Pancreas (tissue), 10 donors: ENCODE measurements around the gene HIVEP1. TPM values are rescaled to one million over a fixed set of nuclear protein-coding genes. Genes with fewer than 3 reads are reported as not detected.

ENCODE experiments used
- ATAC-seq, 4 donors: fragments of 200-7000 bp; cut with Tn5 transposase; one replicate each; pipeline versions ENCODE4 v1.8.0 to v1.9.1; 2020; ENCODE audit warnings: mild to moderate bottlenecking in 4 of 4, moderate library complexity in 4 of 4
- DNase-seq, 6 donors: peaks; one replicate each; pipeline ENCODE4 v3.0.0-alpha.2; 2020
- FAIRE-seq: peaks from 2 replicates; lab custom pipeline; 2012; peaks lifted over from hg19 to GRCh38; lab: Jason Lieb, UNC
- H3K27ac ChIP-seq, 4 donors: fragments of 200-600 bp; sonication (generic); 1 replicate in 3 of 4; 2 replicates in 1 of 4; pipeline versions ENCODE4 v1.5.0 to v1.8.0; 2020
- H3K27me3 ChIP-seq, 4 donors: fragments of 200-600 bp; one replicate each; pipeline ENCODE4 v1.8.0; 2021
- H3K36me3 ChIP-seq, 3 donors: fragments of 200-600 bp; sonication (generic) in 1 of 3; one replicate each; pipeline versions ENCODE4 v1.5.0 to v1.8.0; 2020 to 2021
- H3K4me1 ChIP-seq, 3 donors: fragments of 200-600 bp; one replicate each; pipeline ENCODE4 v1.8.0; 2021
- H3K4me3 ChIP-seq, 4 donors: fragments of 200-600 bp; sonication (generic) in 2 of 4; one replicate each; pipeline versions ENCODE4 v1.5.0 to v1.8.0; 2020 to 2021
- H3K9me3 ChIP-seq, 4 donors: fragments of 200-600 bp; one replicate each; pipeline ENCODE4 v1.8.0; 2021
- WGBS, 2 donors: extraction: QIAGEN DNeasy Blood & Tissue Kit; methylation state at CpG; one replicate each; pipeline ENCODE4 v1.1.7; 2013; 5-methylcytosine and 5-hydroxymethylcytosine counted together
- intact Hi-C, 3 donors: fragments of 100-400 bp; cut with DNase I; formaldehyde crosslinking; loops; one replicate each; pipeline versions ENCODE4 v1.11.1 to v1.14.2; 2022
- polyA plus RNA-seq, 2 donors: library from polyadenylated mRNA; stranded (reverse); fragments of 200-250 nt; gene quantifications; one replicate each; pipeline ENCODE4 v1.2.3, GENCODE V29; 2013
- total RNA-seq, 6 donors: library from RNA; stranded (reverse); fragmentation: NEBNext Ultra II Directional in 4 of 6; extraction: Animal tissue kit (Norgen Biotek cat#: 25700) in 4 of 6; gene quantifications; one replicate each; pipeline versions ENCODE4 v1.2.1 to v1.2.4, GENCODE V29; 2021 to 2023
- TF ChIP-seq, protein P1 (sequence below), 4 donors: fragments of 200-600 bp; sonication (generic) in 3 of 4; IDR thresholded peaks; one replicate each; pipeline versions ENCODE4 v1.5.0 to v1.8.0; 2021; ENCODE audit warnings: antibody characterized with exemption in 4 of 4
- donor health status: healthy with polysubstance abuse.
- donor health status: DM: no; HTN: no; CAD: no; lungs with moderate emphysema.
- donor health status: DM: no; HTN: no; CAD: no.
- donor health status: control.
- donor health status: control.
- donor health status: Bipolar disorder and iron deficiency.
- donor health status: DM: yes; HTN: yes; CAD: no.
- donor health status: DM: no; HTN: no; CAD: no.
- donor health status: DM: no; HTN: no; CAD: no.
- donor health status: DM: yes; HTN: yes; CAD: no.

The HIVEP1 gene
- total and polyA plus RNA-seq, 8 donors = 3.8 to 17.7 (median 9.2) TPM

GRCh38 chr6:12071064-12071615 is 59.0 kb downstream of the HIVEP1 start:
- intact Hi-C loops = no loop called here
- ATAC-seq (peak in 2 of 4 donors; percentile 21 to 25), DNase-seq (no peak), FAIRE-seq (no peak)
- TF ChIP-seq, protein P1, sequence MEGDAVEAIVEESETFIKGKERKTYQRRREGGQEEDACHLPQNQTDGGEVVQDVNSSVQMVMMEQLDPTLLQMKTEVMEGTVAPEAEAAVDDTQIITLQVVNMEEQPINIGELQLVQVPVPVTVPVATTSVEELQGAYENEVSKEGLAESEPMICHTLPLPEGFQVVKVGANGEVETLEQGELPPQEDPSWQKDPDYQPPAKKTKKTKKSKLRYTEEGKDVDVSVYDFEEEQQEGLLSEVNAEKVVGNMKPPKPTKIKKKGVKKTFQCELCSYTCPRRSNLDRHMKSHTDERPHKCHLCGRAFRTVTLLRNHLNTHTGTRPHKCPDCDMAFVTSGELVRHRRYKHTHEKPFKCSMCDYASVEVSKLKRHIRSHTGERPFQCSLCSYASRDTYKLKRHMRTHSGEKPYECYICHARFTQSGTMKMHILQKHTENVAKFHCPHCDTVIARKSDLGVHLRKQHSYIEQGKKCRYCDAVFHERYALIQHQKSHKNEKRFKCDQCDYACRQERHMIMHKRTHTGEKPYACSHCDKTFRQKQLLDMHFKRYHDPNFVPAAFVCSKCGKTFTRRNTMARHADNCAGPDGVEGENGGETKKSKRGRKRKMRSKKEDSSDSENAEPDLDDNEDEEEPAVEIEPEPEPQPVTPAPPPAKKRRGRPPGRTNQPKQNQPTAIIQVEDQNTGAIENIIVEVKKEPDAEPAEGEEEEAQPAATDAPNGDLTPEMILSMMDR (IDR thresholded peaks at IDR 0.05) = no peak
- Histone ChIP-seq H3K4me3 (no peak overlapping the region), H3K36me3 (no peaks in the 10 kb centered on the region), H3K4me1 (peaks cover 0 to 10% (median 0%) of the 10 kb centered on the region in 3 donors), H3K27ac (no peak overlapping the region), H3K27me3 (no peaks in the 10 kb centered on the region), H3K9me3 (no peaks in the 10 kb centered on the region)
- WGBS, 2 donors = 78 to 88% methylated on average over 2 of the region's 2 CpGs

DNA sequence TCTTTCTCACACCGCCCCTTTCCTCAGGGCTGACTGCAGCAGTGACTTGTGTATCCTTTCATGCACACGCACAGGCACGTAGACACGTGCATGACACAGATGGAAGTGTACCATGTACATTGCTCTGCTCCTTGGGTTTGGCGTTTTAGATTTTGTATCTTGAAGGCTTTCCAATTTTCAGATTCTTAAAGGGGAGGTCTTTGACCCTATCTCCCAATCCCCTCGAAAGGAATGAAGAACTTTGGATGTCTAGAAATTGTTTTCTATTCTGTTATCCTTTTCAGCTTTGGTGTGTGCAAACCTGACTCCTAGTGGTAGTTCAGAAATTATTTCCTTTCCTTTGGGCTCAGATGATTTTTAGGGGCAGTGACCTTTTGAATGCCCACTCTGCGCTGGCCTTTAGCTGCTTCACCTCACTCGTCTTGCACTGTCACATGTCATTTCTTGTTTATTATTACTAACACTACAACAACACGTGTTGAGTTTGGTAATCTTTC is 63.0 kb downstream of the HIVEP1 start:
- ATAC-seq (peak in 3 of 4 donors; percentile 53 to 62 (median 58)), FAIRE-seq (no peak), DNase-seq (no peak)
- no peaks in the 10 kb centered on the region for H3K9me3 ChIP-seq
- H3K27ac ChIP-seq = no peak overlapping the region
- intact Hi-C loops = no loop called here
- H3K27me3 ChIP-seq = no peaks in the 10 kb centered on the region
- H3K4me1 ChIP-seq = peaks cover 0 to 5% (median 0%) of the 10 kb centered on the region in 3 donors
- whole genome bisulfite sequencing, 2 donors = 46 to 52% methylated on average over 9 of the region's 9 CpGs
- H3K36me3 ChIP-seq = no peaks in the 10 kb centered on the region
- TF ChIP-seq, protein P1 (IDR thresholded peaks at IDR 0.05) = peak in 1 of 4 donors; percentile 14
- no peak overlapping the region for H3K4me3 ChIP-seq

GRCh38 chr6:12077021-12077710 is 65.1 kb downstream of the HIVEP1 start:
- no peak for FAIRE-seq
- intact Hi-C loops = no loop called here
- Histone ChIP-seq H3K27ac (no peak overlapping the region), H3K4me1 (no peaks in the 10 kb centered on the region), H3K36me3 (no peaks in the 10 kb centered on the region), H3K4me3 (no peak overlapping the region), H3K9me3 (no peaks in the 10 kb centered on the region), H3K27me3 (no peaks in the 10 kb centered on the region)
- TF ChIP-seq, protein P1 (IDR thresholded peaks at IDR 0.05) = no peak
- 80 to 86% methylated on average over 9 of the region's 9 CpGs for WGBS, 2 donors
- no peak for DNase-seq
- ATAC-seq = no peak

GRCh38 chr6:12078014-12078413 is 65.9 kb downstream of the HIVEP1 start:
- 90 to 94% methylated on average over 5 of the region's 5 CpGs for WGBS, 2 donors
- no peaks in the 10 kb centered on the region for H3K4me1 ChIP-seq
- FAIRE-seq (no peak), ATAC-seq (no peak), DNase-seq (no peak)
- intact Hi-C loops = no loop called here
- no peaks in the 10 kb centered on the region for H3K36me3 ChIP-seq
- no peaks in the 10 kb centered on the region for H3K9me3 ChIP-seq
- TF ChIP-seq, protein P1 (IDR thresholded peaks at IDR 0.05) = no peak
- H3K27me3 ChIP-seq = no peaks in the 10 kb centered on the region
- no peak overlapping the region for H3K27ac ChIP-seq
- H3K4me3 ChIP-seq = no peak overlapping the region

DNA sequence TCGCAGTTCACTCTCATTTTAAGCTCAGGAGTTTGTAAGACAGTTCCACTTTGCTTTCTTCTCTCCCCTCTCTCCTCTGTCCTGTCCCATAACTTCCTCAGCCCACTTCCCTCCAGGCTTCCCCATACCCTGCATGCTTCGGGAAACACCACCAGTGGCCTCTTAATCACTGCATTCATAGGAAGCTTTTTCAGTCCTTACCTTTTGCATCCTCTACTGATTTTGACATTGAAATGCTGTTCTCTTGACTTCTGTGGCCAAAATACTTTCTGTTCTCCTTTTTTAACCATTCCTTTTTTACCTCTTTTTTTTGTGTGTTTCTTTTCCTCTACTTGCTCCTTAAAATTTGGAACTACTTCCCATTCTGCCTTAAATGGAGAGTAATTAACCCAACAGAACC is 69.7 kb downstream of the HIVEP1 start:
- Histone ChIP-seq H3K4me3 (no peak overlapping the region), H3K9me3 (no peaks in the 10 kb centered on the region), H3K4me1 (no peaks in the 10 kb centered on the region), H3K27me3 (no peaks in the 10 kb centered on the region), H3K36me3 (no peaks in the 10 kb centered on the region), H3K27ac (no peak overlapping the region)
- intact Hi-C loops = no loop called here
- DNase-seq (no peak), FAIRE-seq (no peak), ATAC-seq (no peak)
- TF ChIP-seq, protein P1 (IDR thresholded peaks at IDR 0.05) = no peak
- WGBS, 2 donors = 44 to 76% methylated on average over 2 of the region's 2 CpGs
